Osteocyte (in vitro differentiated cells): ENCODE data around the gene PCNT. TPM values are rescaled to one million over a fixed set of nuclear protein-coding genes. Genes with fewer than 3 reads are reported as not detected.
"Not testable (repeated sequence)": the region's sequence is repeated elsewhere in the genome, so short reads cannot be mapped to it uniquely, and the experiment has no call there.

ENCODE experiments used
- DNase-seq: peaks from one replicate; pipeline ENCODE4 v3.0.0; 2021; ENCODE audit warnings: mixed read lengths; ENCODE audit not compliant: unreplicated experiment; ENCODE audit errors: extremely low spot score
- H3K27ac Mint-ChIP-seq: one replicate; pipeline ENCODE4 v1.8.0; 2021; ENCODE audit warnings: mild to moderate bottlenecking, mixed read lengths; ENCODE audit not compliant: unreplicated experiment
- H3K27me3 Mint-ChIP-seq: one replicate; pipeline ENCODE4 v1.8.0; 2021; ENCODE audit warnings: mixed read lengths; ENCODE audit not compliant: unreplicated experiment
- H3K36me3 Mint-ChIP-seq: one replicate; pipeline ENCODE4 v1.8.0; 2021; ENCODE audit warnings: mixed read lengths; ENCODE audit not compliant: unreplicated experiment
- H3K4me1 Mint-ChIP-seq: one replicate; pipeline ENCODE4 v1.8.0; 2021; ENCODE audit warnings: mixed read lengths; ENCODE audit not compliant: unreplicated experiment
- H3K4me3 Mint-ChIP-seq: one replicate; pipeline ENCODE4 v1.8.0; 2021; ENCODE audit warnings: mild to moderate bottlenecking, moderate library complexity, mixed read lengths; ENCODE audit not compliant: unreplicated experiment
- H3K9me3 Mint-ChIP-seq: one replicate; pipeline ENCODE4 v1.8.0; 2021; ENCODE audit warnings: mixed read lengths; ENCODE audit not compliant: unreplicated experiment
- CTCF ChIP-seq: fragments of 200-600 bp; sonication (generic); IDR thresholded peaks from 2 replicates; pipeline ENCODE4 v1.5.0; 2021; ENCODE audit warnings: antibody characterized with exemption, mild to moderate bottlenecking, moderate library complexity
- total RNA-seq: library from RNA; stranded (reverse); gene quantifications from 2 replicates; pipeline ENCODE4 v1.2.1, GENCODE V29; 2021

Gene PCNT
- total RNA-seq, 1 donor from 2014 or later, result 38.9 TPM

- Mint-ChIP-seq H3K36me3 (peaks cover 46% of the 10 kb centered on the region), H3K27me3 (no peaks in the 10 kb centered on the region), H3K27ac (no peak overlapping the region), H3K9me3 (no peaks in the 10 kb centered on the region), H3K4me1 (no peaks in the 10 kb centered on the region), H3K4me3 (no peak overlapping the region)
- no peak for DNase-seq
- TF ChIP-seq CTCF, result no peak
Observed at GRCh38 chr21:46399686-46400085, 75.7 kb downstream of the PCNT start.

DNA sequence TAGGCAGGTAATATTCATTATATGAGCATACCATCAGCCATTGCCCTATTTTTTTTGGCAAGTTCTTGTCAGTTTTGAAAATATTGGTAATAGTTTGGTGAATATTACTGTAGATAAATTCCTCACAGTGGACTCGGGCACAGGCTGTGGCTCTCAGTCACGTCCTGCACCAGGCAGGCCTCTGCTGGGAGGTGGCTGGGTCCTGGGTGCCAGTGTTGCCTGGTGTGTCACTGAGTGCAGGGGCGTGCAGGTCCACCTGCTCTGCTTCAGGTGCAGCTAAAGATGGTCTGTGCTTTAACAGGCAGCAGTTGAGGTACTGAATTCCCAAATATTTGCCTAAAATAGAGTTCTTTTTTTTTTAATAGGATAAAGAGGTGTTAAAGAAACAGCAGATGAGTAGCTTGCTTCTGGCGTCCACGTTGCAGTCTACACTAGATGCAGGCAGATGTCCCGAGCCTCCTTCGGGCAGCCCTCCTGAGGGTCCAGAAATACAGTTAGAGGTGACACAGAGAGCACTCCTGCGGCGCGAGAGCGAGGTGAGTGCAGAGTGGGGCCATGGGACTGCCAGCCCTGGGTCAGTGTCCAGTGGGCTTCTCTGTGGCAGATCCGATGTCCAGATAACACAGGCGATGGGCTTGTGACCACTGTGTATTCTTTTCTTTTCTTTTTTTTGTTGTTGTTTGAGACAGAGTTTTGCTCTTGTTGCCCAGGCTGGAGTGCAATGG lies 77.4 kb downstream of the PCNT start:
- H3K36me3 Mint-ChIP-seq, result peaks cover 45% of the 10 kb centered on the region
- no peak for TF ChIP-seq CTCF
- H3K4me1 Mint-ChIP-seq, result no peaks in the 10 kb centered on the region
- H3K27me3 Mint-ChIP-seq, result no peaks in the 10 kb centered on the region
- no peaks in the 10 kb centered on the region for H3K9me3 Mint-ChIP-seq
- no peak for DNase-seq
- H3K4me3 Mint-ChIP-seq, result no peak overlapping the region
- no peak overlapping the region for H3K27ac Mint-ChIP-seq

DNA sequence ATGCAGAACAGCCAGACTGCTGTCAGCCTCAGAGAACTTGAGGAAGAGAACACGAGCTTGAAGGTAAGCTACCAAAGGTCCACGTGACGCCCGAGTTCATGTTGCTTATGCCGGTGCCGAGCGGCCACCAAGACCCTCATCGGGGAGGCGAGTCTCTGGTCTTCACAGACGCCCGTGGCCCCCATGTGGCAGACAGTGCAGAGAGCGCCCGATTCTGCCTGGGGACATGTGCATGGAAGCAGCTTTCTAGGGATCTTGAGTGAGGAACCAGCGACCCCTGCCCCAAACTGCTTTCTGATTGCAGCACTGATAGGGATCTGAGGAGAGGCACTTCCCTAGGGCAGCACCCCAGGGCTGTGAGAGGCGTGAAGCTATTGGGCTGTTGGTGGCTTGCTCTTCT lies 78.5 kb downstream of the PCNT start:
- no peaks in the 10 kb centered on the region for H3K27me3 Mint-ChIP-seq
- H3K4me3 Mint-ChIP-seq, result no peak overlapping the region
- no peaks in the 10 kb centered on the region for H3K4me1 Mint-ChIP-seq
- DNase-seq, result no peak
- H3K9me3 Mint-ChIP-seq, result no peaks in the 10 kb centered on the region
- H3K36me3 Mint-ChIP-seq, result peaks cover 42% of the 10 kb centered on the region
- no peak for TF ChIP-seq CTCF
- no peak overlapping the region for H3K27ac Mint-ChIP-seq

- DNase-seq, H3K4me1 Mint-ChIP-seq, H3K4me3 Mint-ChIP-seq, H3K9me3 Mint-ChIP-seq, H3K27me3 Mint-ChIP-seq, H3K27ac Mint-ChIP-seq: not testable (repeated sequence)
- H3K36me3 Mint-ChIP-seq, result peaks cover 39% of the 10 kb centered on the region
Observed at GRCh38 chr21:46403234-46403811, 79.4 kb downstream of the PCNT start.

GRCh38 chr21:46404306-46404705 lies 80.3 kb downstream of the PCNT start:
- H3K36me3 Mint-ChIP-seq, result peaks cover 36% of the 10 kb centered on the region
- H3K4me1 Mint-ChIP-seq, result no peaks in the 10 kb centered on the region
- H3K4me3 Mint-ChIP-seq, result no peak overlapping the region
- H3K27me3 Mint-ChIP-seq, result no peaks in the 10 kb centered on the region
- DNase-seq, result no peak
- H3K9me3 Mint-ChIP-seq, result no peaks in the 10 kb centered on the region
- TF ChIP-seq CTCF, result no peak
- H3K27ac Mint-ChIP-seq, result no peak overlapping the region
